IMR-90 (cell line): ENCODE results near the gene GAL3ST3. TPM values are rescaled to one million over a fixed set of nuclear protein-coding genes. Genes with fewer than 3 reads are reported as not detected.

Experiments
- ATAC-seq: fragments of 200-7000 bp; cut with Tn5 transposase; 2 replicates; pipeline ENCODE4 v1.9.1; 2020; ENCODE audit warnings: low read depth, mild to moderate bottlenecking, moderate library complexity
- BruUV-seq: library from RNA; stranded (reverse); fragments of 400-500 nt; replicated peaks from 2 replicates; lab custom pipeline; 2021; lab: Mats Ljungman, UMichigan
- CTCF ChIA-PET: fragments of 300-600 bp; formaldehyde crosslinking; extraction: SDS; loops from one replicate; lab custom pipeline; 2021; ENCODE audit warnings: antibody characterized with exemption; lab: Yijun Ruan, JAX
- POLR2A ChIA-PET: fragments of 300-600 bp; sonication (Branson Sonifier 250); formaldehyde crosslinking; loops from one replicate; lab custom pipeline; 2022; ENCODE audit warnings: antibody characterized with exemption; ENCODE audit not compliant: unreplicated experiment; lab: Charles Lee
- DNase-seq: peaks from one replicate; pipeline ENCODE4 v3.0.0; 2013
- H2AFZ ChIP-seq: replicated peaks from 2 replicates; pipeline ENCODE3; 2013; ENCODE audit warnings: low read length, mild to moderate bottlenecking; ENCODE audit not compliant: poor library complexity
- H2AK5ac ChIP-seq: 2 replicates; pipeline ENCODE4 v1.6.1; 2013; ENCODE audit warnings: low read depth, low read length, inconsistent platforms
- H2AK9ac ChIP-seq: replicated peaks from 2 replicates; pipeline ENCODE3; 2013; ENCODE audit warnings: mild to moderate bottlenecking, low read depth, low read length, moderate library complexity; ENCODE audit not compliant: poor library complexity
- H2BK120ac ChIP-seq: 2 replicates; pipeline ENCODE4 v1.6.1; 2013; ENCODE audit warnings: low read depth, low read length, inconsistent platforms
- H2BK15ac ChIP-seq: 3 replicates; pipeline ENCODE4 v1.6.1; 2013; ENCODE audit warnings: low read depth, low read length, inconsistent platforms
- H2BK20ac ChIP-seq: 2 replicates; pipeline ENCODE4 v1.6.1; 2013; ENCODE audit warnings: low read depth, mild to moderate bottlenecking, inconsistent platforms, low read length, moderate library complexity
- H2BK5ac ChIP-seq: 2 replicates; pipeline ENCODE4 v1.6.1; 2013; ENCODE audit warnings: mild to moderate bottlenecking, low read depth, low read length, inconsistent platforms; ENCODE audit not compliant: poor library complexity, severe bottlenecking
- H3K14ac ChIP-seq: replicated peaks from 2 replicates; pipeline ENCODE4 v1.6.1; 2013; ENCODE audit warnings: low read depth, low read length, inconsistent platforms
- H3K18ac ChIP-seq: 2 replicates; pipeline ENCODE4 v1.6.1; 2013; ENCODE audit warnings: low read depth, low read length, control low read depth
- H3K23ac ChIP-seq: 2 replicates; pipeline ENCODE4 v1.6.1; 2013; ENCODE audit warnings: low read depth, low read length, inconsistent platforms
- H3K27ac ChIP-seq: 2 replicates; pipeline ENCODE4 v1.5.1; 2013; ENCODE audit warnings: mild to moderate bottlenecking, control low read depth, low read length; ENCODE audit not compliant: insufficient read depth
- H3K27me3 ChIP-seq: 2 replicates; pipeline ENCODE4 v1.6.1; 2013; ENCODE audit warnings: low read length; ENCODE audit not compliant: control insufficient read depth, insufficient read depth
- H3K36me3 ChIP-seq: 2 replicates; pipeline ENCODE4 v1.6.1; 2013; ENCODE audit warnings: low read length, mixed read lengths; ENCODE audit not compliant: control insufficient read depth, insufficient read depth
- H3K4ac ChIP-seq: 2 replicates; pipeline ENCODE4 v1.6.1; 2013; ENCODE audit warnings: low read depth, low read length, inconsistent platforms
- H3K4me1 ChIP-seq: 2 replicates; pipeline ENCODE4 v1.6.1; 2013; ENCODE audit warnings: low read length, mixed read lengths; ENCODE audit not compliant: control insufficient read depth, insufficient read depth
- H3K4me2 ChIP-seq: 2 replicates; pipeline ENCODE4 v1.6.1; 2013; ENCODE audit warnings: low read depth, mild to moderate bottlenecking, control low read depth, low read length, moderate library complexity
- H3K4me3 ChIP-seq: 2 replicates; pipeline ENCODE4 v1.5.1; 2013; ENCODE audit warnings: low read depth, mild to moderate bottlenecking, control low read depth, low read length, moderate library complexity; ENCODE audit not compliant: insufficient read depth
- H3K56ac ChIP-seq: 2 replicates; pipeline ENCODE4 v1.6.1; 2013; ENCODE audit warnings: low read length, inconsistent platforms; ENCODE audit not compliant: insufficient read depth; ENCODE audit errors: extremely low read depth
- H3K79me1 ChIP-seq, 2 experiments: 2 replicates each; pipeline ENCODE4 v1.6.1; 2013; ENCODE audit warnings: low read length in 2 of 2, inconsistent platforms in 1 of 2, low read depth in 1 of 2
- H3K9ac ChIP-seq: 2 replicates; pipeline ENCODE4 v1.6.1; 2013; ENCODE audit warnings: low read depth, low read length, control low read depth
- H3K9me1 ChIP-seq: 2 replicates; pipeline ENCODE4 v1.6.1; 2013; ENCODE audit warnings: low read length, inconsistent platforms; ENCODE audit not compliant: insufficient read depth
- H3K9me3 ChIP-seq: 2 replicates; pipeline ENCODE4 v1.6.1; 2013; ENCODE audit warnings: low read length; ENCODE audit not compliant: control insufficient read depth, insufficient read depth
- H4K20me1 ChIP-seq: 2 replicates; pipeline ENCODE4 v1.6.1; 2013; ENCODE audit warnings: low read length, inconsistent platforms; ENCODE audit not compliant: insufficient read depth
- H4K5ac ChIP-seq: 2 replicates; pipeline ENCODE4 v1.6.1; 2013; ENCODE audit warnings: mild to moderate bottlenecking, low read depth, low read length, control low read depth
- H4K8ac ChIP-seq, 2 experiments: 2 replicates each; pipeline ENCODE4 v1.6.1; 2013; ENCODE audit warnings: low read depth in 2 of 2, low read length in 2 of 2, control low read depth in 1 of 2, inconsistent platforms in 1 of 2
- H4K91ac ChIP-seq: 2 replicates; pipeline ENCODE4 v1.6.1; 2013; ENCODE audit warnings: low read depth, low read length, inconsistent platforms; ENCODE audit not compliant: insufficient read depth
- BHLHE40 ChIP-seq: fragments of 150-350 bp; IDR thresholded peaks from 2 replicates; pipeline ENCODE4 v1.6.1; 2016; ENCODE audit warnings: mild to moderate bottlenecking, low read depth, low read length
- CEBPB ChIP-seq: IDR thresholded peaks from 2 replicates; pipeline ENCODE4 v1.6.1; 2012; ENCODE audit warnings: low read depth, low read length, improper control_type of control experiment
- CHD1 ChIP-seq: IDR thresholded peaks from 2 replicates; pipeline ENCODE4 v1.6.1; 2012; ENCODE audit warnings: low read depth, low read length, improper control_type of control experiment
- CTCF ChIP-seq: conservative IDR thresholded peaks from 2 replicates; pipeline ENCODE4 v1.5.1; 2012; ENCODE audit warnings: mild to moderate bottlenecking, low read depth, low read length, improper control_type of control experiment
- ELK1 ChIP-seq: fragments of 150-350 bp; IDR thresholded peaks from 2 replicates; pipeline ENCODE4 v1.6.1; 2016; ENCODE audit warnings: low read depth, mild to moderate bottlenecking, low read length, moderate library complexity, borderline replicate concordance
- MAFK ChIP-seq: IDR thresholded peaks from 2 replicates; pipeline ENCODE4 v1.6.1; 2012; ENCODE audit warnings: low read depth, low read length, improper control_type of control experiment
- MAZ ChIP-seq: IDR thresholded peaks from 2 replicates; pipeline ENCODE4 v1.6.1; 2012; ENCODE audit warnings: low read depth, mild to moderate bottlenecking, low read length, improper control_type of control experiment, moderate library complexity, borderline replicate concordance
- NFE2L2 ChIP-seq: fragments of 150-350 bp; IDR thresholded peaks from 2 replicates; pipeline ENCODE4 v1.6.1; 2016; ENCODE audit warnings: low read depth, mild to moderate bottlenecking, low read length
- RAD21 ChIP-seq: IDR thresholded peaks from 2 replicates; pipeline ENCODE4 v1.6.1; 2012; ENCODE audit warnings: low read length, improper control_type of control experiment
- RCOR1 ChIP-seq: IDR thresholded peaks from 2 replicates; pipeline ENCODE4 v1.6.1; 2012; ENCODE audit warnings: mild to moderate bottlenecking, low read length, improper control_type of control experiment; ENCODE audit not compliant: insufficient replicate concordance
- RFX5 ChIP-seq: IDR thresholded peaks from 2 replicates; pipeline ENCODE4 v1.8.0; 2012; ENCODE audit warnings: low read depth, mild to moderate bottlenecking, low read length, moderate library complexity
- SMC3 ChIP-seq: fragments of 150-350 bp; IDR thresholded peaks from 2 replicates; pipeline ENCODE4 v1.6.1; 2016; ENCODE audit warnings: low read depth, mild to moderate bottlenecking, antibody characterized with exemption, low read length, moderate library complexity
- WGBS, 2 experiments: methylation state at CpG; one replicate each; pipeline versions ENCODE4 v1.1.5 to v1.1.7; 2013; ENCODE audit warnings: missing lambda C conversion rate in 2 of 2; ENCODE audit not compliant: insufficient read length in 1 of 2; ENCODE audit errors: extremely low coverage in 2 of 2; 5-methylcytosine and 5-hydroxymethylcytosine counted together
- dilution Hi-C: fragments of 300-500 bp; cut with HindIII; formaldehyde crosslinking; loops from one replicate; pipeline ENCODE4 v1.14.3; 2018; ENCODE audit warnings: low sequenced_read_pairs; ENCODE audit not compliant: unreplicated experiment
- in situ Hi-C: fragments of 300-500 bp; cut with MboI; formaldehyde crosslinking; loops from 3 replicates; pipeline ENCODE4 v1.14.3; 2019; ENCODE audit warnings: low sequenced_read_pairs, inconsistent platforms, mixed read lengths
- intact Hi-C: fragments of 100-400 bp; cut with micrococcal nuclease; formaldehyde crosslinking; loops from 2 replicates; pipeline ENCODE4 v1.10.0; 2022
- polyA plus RNA-seq, 3 experiments: library from polyadenylated mRNA; depleted of rRNA; stranded (reverse); fragments of >200 nt; gene quantifications; 2 replicates each; pipeline ENCODE4 v1.2.3, GENCODE V29; 2012; ENCODE audit warnings: low replicate concordance in 1 of 3
- total RNA-seq: library from RNA; depleted of rRNA; stranded (reverse); fragments of >200 nt; gene quantifications from 2 replicates; pipeline ENCODE4 v1.2.3, GENCODE V29; 2012
- TF ChIP-seq, protein P1 (sequence below): fragments of 150-350 bp; IDR thresholded peaks from 2 replicates; pipeline ENCODE4 v1.6.1; 2017; ENCODE audit warnings: mild to moderate bottlenecking, antibody characterized with exemption, low read length, low read depth

GAL3ST3 gene
- total and polyA plus RNA-seq, 2 of the 4 experiments (the other 2 are of a cell fraction) = 0.19 TPM; not detected in 1

DNA sequence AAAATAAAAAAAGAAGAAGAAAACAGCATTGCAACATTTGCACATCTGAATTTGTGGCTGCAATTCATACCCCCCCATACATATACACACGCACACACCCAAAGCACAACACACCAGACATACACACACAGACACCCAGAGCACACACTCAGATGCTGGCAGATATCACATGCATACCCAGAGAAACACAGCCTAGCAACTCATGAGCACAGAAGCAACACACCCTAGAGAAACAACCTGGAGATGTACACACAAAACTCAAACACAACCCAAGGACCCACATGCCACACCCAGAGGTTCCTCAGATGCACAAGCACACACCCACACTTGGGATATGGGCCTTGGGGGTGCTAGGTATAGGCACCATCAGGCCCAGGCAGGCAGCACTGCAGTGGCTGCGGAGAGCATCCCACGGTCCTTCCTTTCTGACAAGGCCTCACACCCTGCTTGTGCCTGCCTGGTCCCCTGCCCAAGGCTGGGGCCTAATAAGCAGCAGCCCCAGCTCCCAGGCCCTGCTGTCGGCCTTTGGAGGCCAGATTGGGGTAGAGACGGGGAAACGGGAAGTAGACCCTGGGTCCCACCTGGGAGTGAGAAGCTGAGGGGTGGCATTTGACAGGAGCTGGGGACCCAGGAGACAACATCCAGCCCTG is 34.0 kb downstream of the GAL3ST3 start:
- Histone ChIP-seq H2BK5ac (peak overlapping the region; percentile 31), H4K8ac (peak overlapping the region; percentile 81 to 88), H3K4ac (peak overlapping the region; percentile 45), H2BK20ac (peak overlapping the region; percentile 88; the same call in 1 of the 2 replicates), H3K23ac (peak overlapping the region; percentile 29; the same call in 1 of the 2 replicates), H3K9me3 (no peaks in the 10 kb centered on the region), H3K4me1 (peaks cover 9% of the 10 kb centered on the region), H4K20me1 (no peaks in the 10 kb centered on the region; the same call in 1 of the 2 replicates), H4K5ac (peak overlapping the region; percentile 23; the same call in 1 of the 2 replicates), H3K9me1 (peaks cover 23% of the 10 kb centered on the region), H3K27me3 (peaks cover 13% of the 10 kb centered on the region), H3K79me1 (no peaks in the 10 kb centered on the region), H2BK15ac (no peak overlapping the region; the same call in 2 of the 3 replicates), H3K14ac (peak overlapping the region; percentile 72; the same call in 1 of the 2 replicates), H3K36me3 (no peaks in the 10 kb centered on the region), H3K27ac (peak overlapping the region; percentile 2; the same call in 1 of the 2 replicates), H4K91ac (peak overlapping the region; percentile 83), H3K4me3 (no peak overlapping the region), H2AFZ (peak overlapping the region; percentile 86), H3K4me2 (no peak overlapping the region), H3K18ac (peak overlapping the region; percentile 28; the same call in 1 of the 2 replicates), H3K56ac (no peak overlapping the region; the same call in 1 of the 2 replicates), H2AK5ac (peak overlapping the region; percentile 56; the same call in 1 of the 2 replicates), H3K9ac (no peak overlapping the region), H2AK9ac (peak overlapping the region; percentile 93), H2BK120ac (peak overlapping the region; percentile 85)
- dilution Hi-C loops = no loop called here
- no peak for TF ChIP-seq SMC3
- TF ChIP-seq MAZ = no peak
- no peak for TF ChIP-seq ELK1
- TF ChIP-seq RFX5 = no peak
- no peak for TF ChIP-seq CTCF
- no peak for TF ChIP-seq RAD21
- no peak for TF ChIP-seq MAFK
- no peak for TF ChIP-seq RCOR1
- TF ChIP-seq BHLHE40 = no peak
- no peak for TF ChIP-seq CEBPB
- no peak for TF ChIP-seq NFE2L2
- TF ChIP-seq, protein P1, sequence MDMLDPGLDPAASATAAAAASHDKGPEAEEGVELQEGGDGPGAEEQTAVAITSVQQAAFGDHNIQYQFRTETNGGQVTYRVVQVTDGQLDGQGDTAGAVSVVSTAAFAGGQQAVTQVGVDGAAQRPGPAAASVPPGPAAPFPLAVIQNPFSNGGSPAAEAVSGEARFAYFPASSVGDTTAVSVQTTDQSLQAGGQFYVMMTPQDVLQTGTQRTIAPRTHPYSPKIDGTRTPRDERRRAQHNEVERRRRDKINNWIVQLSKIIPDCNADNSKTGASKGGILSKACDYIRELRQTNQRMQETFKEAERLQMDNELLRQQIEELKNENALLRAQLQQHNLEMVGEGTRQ = no peak
- no peak for TF ChIP-seq CHD1
- DNase-seq (no peak), ATAC-seq (peak; percentile 16)
- WGBS, 2 experiments = 100% methylated on average over 2 of the region's 6 CpGs; no CpG with 5 or more reads in 1 of the 2 experiments
- POLR2A ChIA-PET = no interaction called here
- in situ Hi-C loops = no loop called here
- no TSS peak for BruUV-seq
- intact Hi-C loops = no loop called here
- CTCF ChIA-PET = no interaction called here
